ENCODE measurements around the gene SMIM35.

- TF ChIP-seq CTCF (IDR thresholded peaks at IDR 0.05 in 4 of 5, conservative IDR thresholded peaks at IDR 0.05 in 1 of 5) (no peak), POLR2A (IDR thresholded peaks at IDR 0.05) (no peak)
Measured at GRCh38 chr11:118028626-118029025, 58.1 kb downstream of the SMIM35 start.

Measured in gastrocnemius medialis (tissue), 4 donors.